ENCODE results near the gene GRIN2A. TPM values are rescaled to one million over a fixed set of nuclear protein-coding genes. Genes with fewer than 3 reads are reported as not detected.

GRIN2A gene
- total and polyA plus RNA-seq, 2 of the 13 experiments (the other 11 are each of a cell fraction or from before 2014, with no cell fraction given): not detected

GRCh38 chr16:9836118-9836736 lies 346.0 kb downstream of the GRIN2A start (continued):
- peak; percentile 48; the same call in 1 of the 2 replicates for TF ChIP-seq ZBTB25 (CRISPR knock-in tag; IDR thresholded peaks at IDR 0.05)

- Histone ChIP-seq H2AFZ (ENCODE audit: low read length) (no peak overlapping the region), H4K20me1 (ENCODE audit: insufficient read depth, low read length) (no peaks in the 10 kb centered on the region), H3K9me3 (ENCODE audit: low read length) (no peaks in the 10 kb centered on the region), H3K4me3 (replicated peaks in 1 of 3; ENCODE audit: insufficient read depth in 1 of 3, low read depth in 2 of 3, low read length in 3 of 3) (no peak overlapping the region), H3K4me1 (ENCODE audit: insufficient read depth, low read length) (no peaks in the 10 kb centered on the region), H3K79me2 (ENCODE audit: insufficient read depth, low read length) (no peaks in the 10 kb centered on the region), H3K4me2 (ENCODE audit: low read depth, low read length) (no peak overlapping the region), H3K9ac (ENCODE audit: insufficient read depth, low read depth, low read length) (no peak overlapping the region), H3K36me3 (replicated peaks in 1 of 2; ENCODE audit: control insufficient read depth in 1 of 2, insufficient read depth in 2 of 2, low read length in 2 of 2) (no peaks in the 10 kb centered on the region), H3K27me3 (ENCODE audit: control insufficient read depth in 1 of 2, insufficient read depth in 2 of 2, low read length in 2 of 2) (peaks cover 0 to 3% of the 10 kb centered on the region in 2 experiments; a peak in 1 of 5 replicates), H3K27ac (ENCODE audit: extremely low read length, insufficient read depth, low read length) (no peak overlapping the region)
- in situ Hi-C loops (cut with HindIII; ENCODE audit: extremely low pct_ligation_motif_present, low pct_unique_long_range_greater_than_20kb): no loop called here
- intact Hi-C loops (cut with micrococcal nuclease; ENCODE audit: unreplicated experiment): no loop called here
- DNase-seq (ENCODE audit: low spot score): no peak
- BruUV-seq (replicated peaks): no TSS peak
- ChIA-PET POLR2A (no interaction called here), CTCF (ENCODE audit: low intra/inter-chr PET ratio, low total read pairs) (no interaction called here)
- no peak for FAIRE-seq
- no peak for ATAC-seq
- TF ChIP-seq PAX8 (CRISPR knock-in tag; IDR thresholded peaks at IDR 0.05; ENCODE audit: borderline replicate concordance) (no peak), ZSCAN21 (CRISPR knock-in tag; IDR thresholded peaks at IDR 0.05; ENCODE audit: borderline replicate concordance) (no peak), FOXA3 (CRISPR knock-in tag; IDR thresholded peaks at IDR 0.05) (no peak), ZNF275 (CRISPR knock-in tag; IDR thresholded peaks at IDR 0.05; ENCODE audit: borderline replicate concordance) (no peak), ZNF317 (CRISPR knock-in tag; IDR thresholded peaks at IDR 0.05) (no peak), ZNF878 (CRISPR knock-in tag; IDR thresholded peaks at IDR 0.05) (no peak), ZNF629 (CRISPR knock-in tag; conservative IDR thresholded peaks at IDR 0.05) (no peak)
- 20% methylated on average over 9 of the region's 9 CpGs for WGBS (ENCODE audit: low lambda C conversion rate)
Observed at GRCh38 chr16:9827062-9827752, 355.0 kb downstream of the GRIN2A start.

All from HepG2 (cell line).